ENCODE results near the gene BGLAP.

BGLAP gene

GRCh38 chr1:156246241-156246780, 4.3 kb downstream of the BGLAP start:
- H3K27ac ChIP-seq: no peak overlapping the region
- no peak for DNase-seq (ENCODE audit: low spot score)
- H3K4me3 ChIP-seq: peak overlapping the region; percentile 56
- TF ChIP-seq, protein P1, sequence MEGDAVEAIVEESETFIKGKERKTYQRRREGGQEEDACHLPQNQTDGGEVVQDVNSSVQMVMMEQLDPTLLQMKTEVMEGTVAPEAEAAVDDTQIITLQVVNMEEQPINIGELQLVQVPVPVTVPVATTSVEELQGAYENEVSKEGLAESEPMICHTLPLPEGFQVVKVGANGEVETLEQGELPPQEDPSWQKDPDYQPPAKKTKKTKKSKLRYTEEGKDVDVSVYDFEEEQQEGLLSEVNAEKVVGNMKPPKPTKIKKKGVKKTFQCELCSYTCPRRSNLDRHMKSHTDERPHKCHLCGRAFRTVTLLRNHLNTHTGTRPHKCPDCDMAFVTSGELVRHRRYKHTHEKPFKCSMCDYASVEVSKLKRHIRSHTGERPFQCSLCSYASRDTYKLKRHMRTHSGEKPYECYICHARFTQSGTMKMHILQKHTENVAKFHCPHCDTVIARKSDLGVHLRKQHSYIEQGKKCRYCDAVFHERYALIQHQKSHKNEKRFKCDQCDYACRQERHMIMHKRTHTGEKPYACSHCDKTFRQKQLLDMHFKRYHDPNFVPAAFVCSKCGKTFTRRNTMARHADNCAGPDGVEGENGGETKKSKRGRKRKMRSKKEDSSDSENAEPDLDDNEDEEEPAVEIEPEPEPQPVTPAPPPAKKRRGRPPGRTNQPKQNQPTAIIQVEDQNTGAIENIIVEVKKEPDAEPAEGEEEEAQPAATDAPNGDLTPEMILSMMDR (IDR thresholded peaks at IDR 0.05): no peak

DNA sequence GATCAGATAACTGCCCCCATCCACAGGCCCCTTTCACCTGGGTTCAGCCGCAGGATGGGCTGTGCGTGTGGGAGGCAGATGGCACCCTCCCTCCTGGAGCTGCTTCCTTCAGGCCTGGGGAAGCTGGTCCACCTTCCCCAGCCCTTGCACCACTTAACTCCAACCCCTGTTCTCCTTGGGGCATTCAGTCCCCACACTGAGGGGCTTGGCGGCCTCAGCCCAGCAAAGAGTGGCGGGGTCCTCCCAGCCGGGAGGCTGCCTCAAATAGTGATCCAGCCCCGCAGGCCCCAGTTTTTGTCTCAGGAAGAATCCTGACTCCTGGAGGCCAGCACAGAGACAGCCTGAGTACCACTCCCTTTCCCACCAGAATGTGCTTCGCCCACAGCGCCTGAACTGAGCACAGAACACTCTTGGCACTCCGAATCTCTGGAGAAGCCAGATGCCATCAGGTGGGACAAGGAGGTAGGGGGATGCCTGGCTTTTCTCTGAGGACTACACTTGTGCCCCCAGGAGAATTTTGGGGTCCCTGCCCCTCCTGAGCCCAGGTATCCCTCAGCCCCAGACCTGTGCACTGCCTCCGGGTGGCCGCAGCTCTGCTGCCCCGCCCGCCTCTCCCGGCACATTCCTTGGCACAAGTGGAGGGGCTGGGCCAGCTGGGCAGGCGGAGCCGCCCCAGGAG, 4.9 kb downstream of the BGLAP start:
- DNase-seq (ENCODE audit: low spot score): no peak
- peak overlapping the region in 1 of 2 donors; percentile 5 for H3K27ac ChIP-seq
- peak overlapping the region; percentile 7 for H3K4me3 ChIP-seq
- TF ChIP-seq, protein P1 (IDR thresholded peaks at IDR 0.05): no peak

GRCh38 chr1:156247460-156248322, 5.7 kb downstream of the BGLAP start, which contains the start of gene PAQR6:
Gene PAQR6 (minus strand): TSS chr1:156248056. CDS start chr1:156246731, 1,325 bp downstream.
- DNase-seq (ENCODE audit: low spot score): no peak
- TF ChIP-seq, protein P1 (IDR thresholded peaks at IDR 0.05): no peak
- H3K4me3 ChIP-seq: peak within 1 kb of the TSS; percentile 7
- peak within 1 kb of the TSS in 1 of 2 donors; percentile 5 for H3K27ac ChIP-seq

DNA sequence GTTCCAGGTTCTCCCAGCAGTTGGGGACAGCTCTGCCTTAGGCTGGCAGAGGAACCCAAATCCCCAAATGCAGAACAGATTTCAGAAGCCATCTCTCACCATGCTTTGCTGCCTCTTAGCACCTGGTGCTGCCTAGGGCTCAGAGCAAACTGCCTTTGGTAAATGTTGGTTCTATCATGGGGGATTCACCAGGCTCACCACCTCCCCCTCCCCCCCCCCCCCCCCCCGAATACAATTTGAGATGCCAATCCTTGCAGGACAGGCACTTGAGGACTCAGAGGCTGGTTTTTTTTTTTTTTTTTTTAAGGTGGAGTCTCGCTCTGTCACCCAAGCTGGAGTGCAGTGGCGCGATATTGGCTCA, 6.3 kb downstream of the BGLAP start:
- no peak for DNase-seq (ENCODE audit: low spot score)
- peak overlapping the region in 1 of 2 donors; percentile 5 for H3K27ac ChIP-seq
- TF ChIP-seq, protein P1 (IDR thresholded peaks at IDR 0.05): no peak

GRCh38 chr1:156249593-156249992, 7.6 kb downstream of the BGLAP start:
- DNase-seq (ENCODE audit: low spot score): no peak
- Histone ChIP-seq H3K4me3 (no peak overlapping the region), H3K27ac (no peak overlapping the region)
- TF ChIP-seq, protein P1 (IDR thresholded peaks at IDR 0.05): no peak

More for the DNA sequence above, 6.3 kb downstream of the BGLAP start:
- H3K4me3 ChIP-seq: no peak overlapping the region

DNA sequence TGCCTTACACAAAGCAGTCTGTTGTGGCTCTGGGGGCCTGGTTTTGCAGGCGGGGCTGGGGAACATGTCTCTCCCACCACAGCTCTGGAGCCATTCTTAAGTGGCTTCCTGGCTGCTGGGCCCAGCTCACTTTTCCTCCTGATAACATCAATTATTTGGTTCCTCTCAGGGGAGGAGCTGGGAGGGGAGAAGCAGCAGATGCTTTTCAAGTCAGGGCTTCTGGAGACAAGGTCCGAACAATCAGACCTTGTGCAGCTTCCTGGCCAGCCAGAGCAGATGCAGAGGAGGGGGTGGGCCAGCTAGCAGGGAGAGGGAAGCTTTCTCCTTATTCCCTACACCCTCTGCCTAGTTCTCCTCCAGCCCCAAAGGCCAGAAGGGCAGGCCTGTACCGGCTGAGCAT, 9.5 kb downstream of the BGLAP start:
- TF ChIP-seq, protein P1 (IDR thresholded peaks at IDR 0.05): no peak
- DNase-seq (ENCODE audit: low spot score): no peak
- no peak overlapping the region for H3K27ac ChIP-seq

More for the DNA sequence above, 9.5 kb downstream of the BGLAP start:
- no peak overlapping the region for H3K4me3 ChIP-seq
